Measurements from ENCODE around the gene ITPRID2. TPM values are rescaled to one million over a fixed set of nuclear protein-coding genes. Genes with fewer than 3 reads are reported as not detected.

ITPRID2 gene
- total and polyA plus RNA-seq, 2 of the 8 experiments (the other 6 are each of a cell fraction or from before 2014, with no cell fraction given): 1.9 to 12.6 TPM

DNA sequence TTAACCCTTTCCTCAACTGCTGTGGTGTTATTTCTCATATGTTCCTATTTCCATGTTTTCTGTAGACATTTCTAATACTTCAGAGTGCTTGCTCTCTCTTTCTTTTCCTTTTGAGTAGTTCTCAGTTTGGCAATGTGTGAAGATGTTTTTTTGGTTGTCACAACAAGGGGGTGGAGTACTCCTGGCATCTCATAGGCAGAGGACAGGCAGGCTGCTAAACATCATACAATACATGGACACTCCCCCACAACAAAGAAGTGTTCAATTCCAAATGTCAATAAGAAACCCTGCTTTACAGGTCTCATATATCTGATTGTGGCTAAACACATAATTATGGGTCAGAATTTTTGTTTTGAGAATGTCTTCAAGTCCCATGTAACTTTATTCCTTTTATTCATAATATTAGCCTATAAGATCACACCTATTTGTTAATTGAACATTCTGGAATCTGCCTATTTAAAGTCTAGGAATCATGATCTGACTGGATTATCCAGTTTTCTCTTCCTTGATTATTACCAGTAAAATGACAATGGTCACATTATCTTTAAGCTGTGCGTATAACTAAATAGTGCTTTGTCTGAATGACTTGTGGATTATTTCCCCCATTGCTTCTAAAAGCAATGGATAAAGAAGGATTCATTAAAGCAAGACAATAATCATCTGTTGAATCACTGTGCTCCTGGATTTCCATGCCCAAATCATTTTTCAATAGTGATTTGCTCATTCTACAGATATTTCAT, 46.8 kb upstream of the ITPRID2 start (continued):
- TF ChIP-seq, protein P1, sequence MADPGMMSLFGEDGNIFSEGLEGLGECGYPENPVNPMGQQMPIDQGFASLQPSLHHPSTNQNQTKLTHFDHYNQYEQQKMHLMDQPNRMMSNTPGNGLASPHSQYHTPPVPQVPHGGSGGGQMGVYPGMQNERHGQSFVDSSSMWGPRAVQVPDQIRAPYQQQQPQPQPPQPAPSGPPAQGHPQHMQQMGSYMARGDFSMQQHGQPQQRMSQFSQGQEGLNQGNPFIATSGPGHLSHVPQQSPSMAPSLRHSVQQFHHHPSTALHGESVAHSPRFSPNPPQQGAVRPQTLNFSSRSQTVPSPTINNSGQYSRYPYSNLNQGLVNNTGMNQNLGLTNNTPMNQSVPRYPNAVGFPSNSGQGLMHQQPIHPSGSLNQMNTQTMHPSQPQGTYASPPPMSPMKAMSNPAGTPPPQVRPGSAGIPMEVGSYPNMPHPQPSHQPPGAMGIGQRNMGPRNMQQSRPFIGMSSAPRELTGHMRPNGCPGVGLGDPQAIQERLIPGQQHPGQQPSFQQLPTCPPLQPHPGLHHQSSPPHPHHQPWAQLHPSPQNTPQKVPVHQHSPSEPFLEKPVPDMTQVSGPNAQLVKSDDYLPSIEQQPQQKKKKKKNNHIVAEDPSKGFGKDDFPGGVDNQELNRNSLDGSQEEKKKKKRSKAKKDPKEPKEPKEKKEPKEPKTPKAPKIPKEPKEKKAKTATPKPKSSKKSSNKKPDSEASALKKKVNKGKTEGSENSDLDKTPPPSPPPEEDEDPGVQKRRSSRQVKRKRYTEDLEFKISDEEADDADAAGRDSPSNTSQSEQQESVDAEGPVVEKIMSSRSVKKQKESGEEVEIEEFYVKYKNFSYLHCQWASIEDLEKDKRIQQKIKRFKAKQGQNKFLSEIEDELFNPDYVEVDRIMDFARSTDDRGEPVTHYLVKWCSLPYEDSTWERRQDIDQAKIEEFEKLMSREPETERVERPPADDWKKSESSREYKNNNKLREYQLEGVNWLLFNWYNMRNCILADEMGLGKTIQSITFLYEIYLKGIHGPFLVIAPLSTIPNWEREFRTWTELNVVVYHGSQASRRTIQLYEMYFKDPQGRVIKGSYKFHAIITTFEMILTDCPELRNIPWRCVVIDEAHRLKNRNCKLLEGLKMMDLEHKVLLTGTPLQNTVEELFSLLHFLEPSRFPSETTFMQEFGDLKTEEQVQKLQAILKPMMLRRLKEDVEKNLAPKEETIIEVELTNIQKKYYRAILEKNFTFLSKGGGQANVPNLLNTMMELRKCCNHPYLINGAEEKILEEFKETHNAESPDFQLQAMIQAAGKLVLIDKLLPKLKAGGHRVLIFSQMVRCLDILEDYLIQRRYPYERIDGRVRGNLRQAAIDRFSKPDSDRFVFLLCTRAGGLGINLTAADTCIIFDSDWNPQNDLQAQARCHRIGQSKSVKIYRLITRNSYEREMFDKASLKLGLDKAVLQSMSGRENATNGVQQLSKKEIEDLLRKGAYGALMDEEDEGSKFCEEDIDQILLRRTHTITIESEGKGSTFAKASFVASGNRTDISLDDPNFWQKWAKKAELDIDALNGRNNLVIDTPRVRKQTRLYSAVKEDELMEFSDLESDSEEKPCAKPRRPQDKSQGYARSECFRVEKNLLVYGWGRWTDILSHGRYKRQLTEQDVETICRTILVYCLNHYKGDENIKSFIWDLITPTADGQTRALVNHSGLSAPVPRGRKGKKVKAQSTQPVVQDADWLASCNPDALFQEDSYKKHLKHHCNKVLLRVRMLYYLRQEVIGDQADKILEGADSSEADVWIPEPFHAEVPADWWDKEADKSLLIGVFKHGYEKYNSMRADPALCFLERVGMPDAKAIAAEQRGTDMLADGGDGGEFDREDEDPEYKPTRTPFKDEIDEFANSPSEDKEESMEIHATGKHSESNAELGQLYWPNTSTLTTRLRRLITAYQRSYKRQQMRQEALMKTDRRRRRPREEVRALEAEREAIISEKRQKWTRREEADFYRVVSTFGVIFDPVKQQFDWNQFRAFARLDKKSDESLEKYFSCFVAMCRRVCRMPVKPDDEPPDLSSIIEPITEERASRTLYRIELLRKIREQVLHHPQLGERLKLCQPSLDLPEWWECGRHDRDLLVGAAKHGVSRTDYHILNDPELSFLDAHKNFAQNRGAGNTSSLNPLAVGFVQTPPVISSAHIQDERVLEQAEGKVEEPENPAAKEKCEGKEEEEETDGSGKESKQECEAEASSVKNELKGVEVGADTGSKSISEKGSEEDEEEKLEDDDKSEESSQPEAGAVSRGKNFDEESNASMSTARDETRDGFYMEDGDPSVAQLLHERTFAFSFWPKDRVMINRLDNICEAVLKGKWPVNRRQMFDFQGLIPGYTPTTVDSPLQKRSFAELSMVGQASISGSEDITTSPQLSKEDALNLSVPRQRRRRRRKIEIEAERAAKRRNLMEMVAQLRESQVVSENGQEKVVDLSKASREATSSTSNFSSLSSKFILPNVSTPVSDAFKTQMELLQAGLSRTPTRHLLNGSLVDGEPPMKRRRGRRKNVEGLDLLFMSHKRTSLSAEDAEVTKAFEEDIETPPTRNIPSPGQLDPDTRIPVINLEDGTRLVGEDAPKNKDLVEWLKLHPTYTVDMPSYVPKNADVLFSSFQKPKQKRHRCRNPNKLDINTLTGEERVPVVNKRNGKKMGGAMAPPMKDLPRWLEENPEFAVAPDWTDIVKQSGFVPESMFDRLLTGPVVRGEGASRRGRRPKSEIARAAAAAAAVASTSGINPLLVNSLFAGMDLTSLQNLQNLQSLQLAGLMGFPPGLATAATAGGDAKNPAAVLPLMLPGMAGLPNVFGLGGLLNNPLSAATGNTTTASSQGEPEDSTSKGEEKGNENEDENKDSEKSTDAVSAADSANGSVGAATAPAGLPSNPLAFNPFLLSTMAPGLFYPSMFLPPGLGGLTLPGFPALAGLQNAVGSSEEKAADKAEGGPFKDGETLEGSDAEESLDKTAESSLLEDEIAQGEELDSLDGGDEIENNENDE (IDR thresholded peaks at IDR 0.05; ENCODE audit: insufficient replicate concordance, low read length): no peak
- TF ChIP-seq KDM4A (IDR thresholded peaks at IDR 0.05; ENCODE audit: low read depth, low read length, severe bottlenecking) (no peak), SRF (IDR thresholded peaks at IDR 0.05; ENCODE audit: low read depth, low read length) (no peak), TEAD4 (IDR thresholded peaks at IDR 0.05; ENCODE audit: low read depth, low read length) (no peak), TAF7 (optimal IDR thresholded peaks at IDR 0.05; ENCODE audit: borderline replicate concordance, low read depth, low read length) (no peak), GABPA (IDR thresholded peaks at IDR 0.05; ENCODE audit: borderline replicate concordance, insufficient read depth, low read length) (no peak), BACH1 (IDR thresholded peaks at IDR 0.05; ENCODE audit: low read length) (no peak), RNF2 (IDR thresholded peaks at IDR 0.05; ENCODE audit: borderline replicate concordance, low read depth, low read length, missing control alignments, poor library complexity, severe bottlenecking) (no peak), RAD21 (IDR thresholded peaks at IDR 0.05 in 1 of 2, conservative IDR thresholded peaks at IDR 0.05 in 1 of 2; ENCODE audit: low read depth in 2 of 2, low read length in 2 of 2) (no peak)

Data from H1 (cell line).